Stimulated activated CD8-positive, alpha-beta memory T cell treated with anti-CD3 and anti-CD28 coated beads, Interleukin-7, amount 100 ng/mL, for 24 hours (primary cell): ENCODE results near the gene PAX8.

Source experiments
- DNase-seq: peaks from one replicate; pipeline ENCODE4 v3.0.0-alpha.2; 2020; ENCODE audit warnings: low read depth

The PAX8 gene

DNA sequence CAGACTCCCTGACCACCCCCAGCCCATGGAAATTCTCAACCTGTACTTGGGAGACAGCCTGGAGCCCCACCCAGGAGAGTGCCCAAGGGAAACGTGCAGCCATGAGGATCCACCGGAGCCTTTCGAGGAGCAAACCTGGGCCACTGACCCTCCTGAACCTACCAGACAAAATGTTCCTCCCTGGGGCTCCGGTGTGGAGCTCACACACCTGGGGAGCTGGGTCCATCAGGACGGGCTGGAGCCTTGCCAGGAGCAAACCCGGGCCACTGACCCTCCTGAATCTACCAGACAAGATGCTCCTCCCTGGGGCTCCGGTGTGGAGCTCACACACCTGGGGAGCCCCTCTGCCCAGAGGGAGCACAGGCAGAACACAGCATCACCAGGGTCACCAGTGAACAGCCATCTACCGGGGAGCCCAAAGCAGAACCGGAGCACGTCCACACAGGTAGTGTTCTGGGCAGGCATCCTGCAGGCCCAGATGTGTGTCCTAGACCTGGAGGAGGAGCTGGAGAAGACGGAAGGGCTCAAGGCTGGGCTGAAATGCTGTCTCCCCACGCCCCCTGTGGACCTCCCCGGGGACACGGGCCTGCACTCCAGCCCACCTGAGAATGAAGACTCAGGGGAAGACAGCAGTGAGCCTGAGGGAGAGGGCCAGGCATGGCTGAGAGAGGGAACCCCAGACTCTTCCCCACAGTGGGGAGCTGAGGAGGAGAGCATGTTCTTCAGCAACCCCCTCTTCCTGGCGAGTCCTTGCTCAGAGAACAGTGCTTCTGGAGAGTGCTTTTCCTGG, 96.1 kb downstream of the PAX8 start:
- no peak for DNase-seq

DNA sequence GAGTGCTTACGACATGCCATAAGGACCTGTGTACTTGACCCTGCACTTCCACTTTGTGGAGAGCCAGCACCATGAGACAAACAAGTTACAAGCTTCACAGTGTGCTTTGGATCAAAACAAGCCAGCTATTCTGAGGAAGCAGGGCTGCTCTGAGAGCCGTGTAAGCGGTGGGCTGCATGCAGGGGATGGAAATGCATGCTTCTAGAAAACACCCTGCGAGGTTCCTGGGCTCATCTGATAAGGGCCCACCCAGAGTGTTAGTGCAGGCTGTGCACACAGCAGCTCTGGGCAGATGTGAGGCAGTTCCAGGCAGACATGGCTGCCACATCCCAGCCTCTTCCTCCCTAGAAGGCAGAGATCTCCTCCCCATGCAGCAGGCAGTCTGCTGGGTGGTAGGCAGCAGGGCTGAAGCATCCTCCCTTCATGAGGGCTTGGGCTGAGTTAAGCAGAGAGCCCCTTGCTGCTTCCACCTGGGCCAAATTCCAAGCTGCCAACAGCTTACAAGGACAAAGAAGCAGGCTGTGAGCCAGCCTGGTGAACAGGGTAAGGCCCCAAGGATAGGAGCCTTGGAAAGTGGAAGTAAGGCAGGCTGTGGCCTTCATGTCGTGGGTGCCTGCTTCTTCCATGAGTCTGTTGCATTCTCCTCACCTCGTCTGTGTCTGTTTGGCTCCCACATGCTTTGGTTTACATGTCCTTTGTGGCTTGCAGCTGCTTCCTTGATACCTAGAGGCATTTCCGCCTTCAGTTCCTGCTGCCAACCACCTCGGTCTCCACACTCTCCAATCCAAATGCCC, 97.3 kb downstream of the PAX8 start:
- DNase-seq: no peak

DNA sequence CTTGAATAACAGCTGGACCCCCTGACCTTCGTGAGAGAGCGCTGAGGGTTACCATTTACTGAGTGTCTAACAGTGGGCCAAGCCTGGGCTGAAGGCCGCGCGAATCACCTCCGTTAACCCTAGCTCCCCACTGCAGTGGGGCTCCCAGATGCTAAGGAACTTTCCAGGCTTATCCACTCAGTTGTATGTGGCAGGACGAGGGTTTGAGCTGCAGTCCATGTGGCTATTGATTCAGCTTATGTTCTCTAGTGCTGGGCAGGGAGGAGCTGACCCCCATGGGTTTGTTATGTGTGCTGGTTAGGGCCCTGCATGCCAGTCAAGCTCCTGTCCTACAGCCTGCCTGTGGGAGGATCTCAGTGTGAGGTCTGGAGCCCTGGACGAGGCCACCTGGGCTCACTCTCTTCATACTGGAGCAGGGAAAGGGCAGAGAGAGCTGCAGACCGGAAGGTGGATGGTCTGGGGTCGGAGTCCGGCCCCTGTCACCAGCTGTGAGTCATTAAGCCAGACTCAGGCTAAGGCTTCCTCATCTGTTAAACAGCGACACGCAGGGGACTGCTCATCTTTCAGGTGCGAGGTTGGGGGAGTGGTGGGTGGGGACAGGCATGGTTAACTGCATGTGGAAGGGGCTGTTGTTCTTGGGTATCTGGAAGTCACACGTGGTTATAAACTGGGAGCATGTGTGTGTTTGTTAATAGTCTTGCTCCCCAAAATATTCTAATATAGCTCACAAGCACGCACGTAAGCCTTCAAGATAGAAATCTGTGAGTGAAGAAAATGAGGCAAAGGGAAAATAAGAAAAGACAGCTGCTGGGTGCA, 98.4 kb downstream of the PAX8 start:
- no peak for DNase-seq

DNA sequence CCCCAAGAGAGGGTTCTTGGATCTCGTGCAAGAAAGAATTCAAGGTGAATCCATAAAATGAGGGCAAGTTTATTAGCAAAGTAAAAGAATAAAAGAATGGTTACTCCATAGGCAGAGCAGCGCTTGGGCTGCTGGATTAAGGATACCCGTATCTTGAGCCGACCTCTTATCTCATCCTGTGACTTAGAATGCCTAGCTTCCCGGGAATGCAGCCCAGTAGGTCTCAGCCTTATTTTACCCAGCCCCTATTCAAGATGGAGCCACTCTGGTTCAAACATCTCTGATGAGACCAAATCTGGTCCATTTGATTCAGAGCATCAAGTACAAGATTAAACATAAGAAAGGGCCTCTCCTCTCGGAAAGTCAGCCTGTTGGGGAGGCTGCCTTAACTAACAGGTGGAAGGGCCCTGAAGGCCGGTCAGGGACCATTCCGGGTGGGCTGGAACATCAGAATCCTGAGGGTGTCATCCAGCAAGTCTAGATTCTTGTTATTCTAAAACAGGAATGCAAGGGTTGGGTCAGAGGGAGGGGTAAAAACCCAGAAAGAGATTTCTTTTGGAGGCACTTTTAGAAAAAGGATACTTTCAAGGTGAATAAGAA, 99.2 kb downstream of the PAX8 start:
- no peak for DNase-seq

DNA sequence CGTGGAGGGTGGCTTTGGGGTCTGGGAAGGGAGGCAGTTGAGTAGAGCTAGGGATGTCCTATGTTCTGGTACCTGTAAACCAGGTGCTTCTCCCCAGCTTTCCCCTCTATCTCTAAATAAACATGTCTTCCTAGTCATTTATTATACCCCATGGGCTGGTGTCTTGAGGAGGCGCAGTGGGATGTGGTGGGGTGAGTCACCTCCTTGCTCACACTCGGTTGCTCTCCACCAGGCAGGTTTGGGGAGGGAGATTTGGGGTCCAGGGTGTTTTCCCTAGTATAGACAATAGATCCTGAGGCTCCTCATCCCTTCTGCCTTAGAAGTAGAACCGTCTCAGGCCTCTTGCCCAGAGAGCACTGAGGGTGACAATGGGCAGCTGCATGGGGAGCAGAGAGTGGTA, 99.8 kb downstream of the PAX8 start:
- no peak for DNase-seq

DNA sequence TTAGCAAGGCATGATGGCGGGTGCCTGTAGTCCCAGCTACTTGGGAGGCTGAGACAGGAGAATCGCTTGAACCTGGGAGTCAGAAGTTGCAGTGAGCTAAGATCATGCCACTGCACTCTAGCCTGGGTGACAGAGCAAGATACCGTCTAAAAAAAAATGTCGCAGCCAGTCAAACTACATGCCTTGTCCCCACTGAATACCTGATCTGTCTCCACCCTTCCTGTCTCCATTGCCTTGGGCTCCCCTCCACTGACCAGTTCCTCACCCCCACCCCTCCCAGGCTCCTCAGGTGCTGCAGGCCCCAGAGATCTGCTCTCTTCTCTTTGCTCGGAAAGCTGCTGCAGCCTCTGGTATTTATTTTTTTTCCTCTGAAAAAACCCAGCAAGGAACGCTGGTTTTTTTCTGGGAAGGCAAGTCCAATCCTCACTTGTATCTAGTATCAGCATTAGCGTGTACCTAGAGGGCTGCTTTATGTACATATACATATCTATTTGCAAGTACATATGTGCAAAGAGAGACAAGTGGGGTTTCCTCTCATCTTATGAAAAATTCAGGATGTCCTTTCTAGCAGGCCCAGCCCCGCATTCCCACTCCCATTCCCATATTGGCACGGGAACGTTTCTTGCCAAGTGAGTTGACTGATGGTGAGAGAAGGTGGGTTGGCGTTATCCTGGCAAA, 100.5 kb downstream of the PAX8 start:
- no peak for DNase-seq

DNA sequence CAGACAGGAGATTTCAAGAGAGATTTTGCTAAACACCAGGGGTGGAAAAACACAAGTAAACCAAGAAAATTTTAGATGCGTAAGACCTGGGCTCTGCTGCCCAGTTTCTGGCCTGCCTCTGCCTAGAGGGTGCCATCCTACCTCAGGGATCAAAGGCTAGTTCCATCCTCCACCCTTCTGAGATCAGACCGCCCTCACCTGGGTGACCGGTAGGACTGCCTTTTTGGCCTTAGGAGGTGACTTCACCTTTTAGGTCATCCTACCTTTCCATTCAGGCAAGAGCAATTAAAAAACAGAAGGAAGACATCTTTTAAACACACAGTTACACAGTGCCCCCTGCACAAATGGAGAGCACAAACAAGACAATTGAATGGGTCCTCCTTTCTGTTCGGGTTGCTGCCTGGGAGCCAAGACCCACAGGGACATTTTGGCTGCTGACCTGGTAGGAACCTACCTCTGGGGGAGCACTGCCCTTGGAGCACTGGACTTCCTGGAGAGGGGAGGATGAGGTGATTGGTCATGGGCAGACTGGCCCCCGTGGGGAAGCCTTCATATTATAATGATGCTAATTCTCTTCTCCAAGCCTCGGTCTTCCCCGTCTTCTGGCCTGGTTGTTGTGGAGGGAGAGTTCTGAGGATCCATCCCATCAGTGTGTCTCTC, 101.9 kb downstream of the PAX8 start:
- no peak for DNase-seq

DNA sequence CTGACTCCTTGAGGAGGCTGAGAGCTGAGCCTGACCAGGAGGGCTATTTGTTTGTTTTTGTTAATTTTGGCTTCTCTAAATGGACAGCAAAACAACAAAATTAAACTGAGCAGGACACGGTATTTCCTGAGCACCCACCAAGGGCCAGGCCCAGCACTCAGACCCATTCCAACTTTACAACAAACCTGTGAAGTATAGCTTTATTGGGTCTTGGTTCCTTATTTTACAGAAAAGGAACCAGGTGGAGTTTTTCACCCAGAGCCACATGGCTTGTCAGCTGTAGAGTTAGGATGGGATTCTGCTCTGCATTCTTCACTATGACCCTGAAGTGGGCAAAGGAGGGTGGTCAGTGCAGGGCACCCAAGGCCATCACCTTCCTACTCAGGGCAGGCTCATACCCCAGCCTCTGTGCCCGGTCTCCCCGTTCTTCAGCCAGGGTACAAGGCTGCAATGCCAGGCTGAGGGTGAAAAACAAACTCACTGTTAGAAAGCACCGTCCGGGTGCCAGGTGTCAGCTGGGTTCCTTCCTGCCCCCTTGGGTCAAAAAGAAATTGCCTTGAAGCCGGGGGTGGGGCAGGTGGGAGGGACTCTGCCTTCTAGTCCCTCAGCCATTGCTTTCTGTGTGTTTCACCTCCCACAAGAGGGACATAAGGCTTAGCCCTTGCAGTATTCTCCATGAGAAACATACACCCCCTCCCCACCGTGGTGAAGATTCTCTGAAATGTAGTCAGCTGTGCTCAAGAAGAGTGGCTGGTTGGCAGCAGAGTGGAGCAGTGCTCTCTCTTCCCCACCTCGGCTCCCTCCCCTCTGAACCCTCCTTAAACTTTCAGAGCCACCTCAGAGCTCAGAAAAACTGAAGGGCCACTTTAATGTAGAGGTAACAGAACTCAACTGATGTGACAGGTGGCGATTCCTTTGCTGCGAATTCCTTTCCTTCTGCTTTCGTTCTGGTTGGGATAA, 102.7 kb downstream of the PAX8 start:
- DNase-seq: no peak

DNA sequence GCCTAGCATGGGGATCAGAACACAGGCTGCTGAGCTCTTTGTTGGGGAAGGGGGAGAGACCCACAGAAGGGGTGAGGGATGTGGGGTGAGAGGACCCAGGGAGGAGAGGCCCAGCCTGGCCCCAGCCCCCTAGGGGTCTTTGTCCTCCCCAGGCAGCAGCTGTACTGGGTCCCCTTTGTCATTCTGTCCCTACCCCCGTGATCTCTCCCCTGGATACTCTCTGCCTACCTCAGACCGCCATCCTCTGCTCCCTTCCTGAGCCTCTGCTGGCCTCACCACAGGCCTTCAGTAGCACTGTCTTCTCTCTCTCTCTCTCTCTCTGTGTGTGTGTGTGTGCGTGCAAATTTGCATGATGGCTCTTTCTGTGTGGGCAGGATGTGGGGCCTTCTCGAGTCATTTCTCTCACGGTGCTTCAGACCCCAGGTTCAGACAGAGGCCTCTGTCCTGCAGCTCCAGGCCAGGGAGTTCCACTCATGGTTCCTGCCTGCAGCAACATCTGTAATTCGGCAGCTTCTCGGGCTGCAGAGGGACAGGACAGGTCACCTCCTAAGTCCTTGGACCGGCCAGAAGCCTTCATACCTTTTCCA, 103.6 kb downstream of the PAX8 start:
- DNase-seq: no peak

DNA sequence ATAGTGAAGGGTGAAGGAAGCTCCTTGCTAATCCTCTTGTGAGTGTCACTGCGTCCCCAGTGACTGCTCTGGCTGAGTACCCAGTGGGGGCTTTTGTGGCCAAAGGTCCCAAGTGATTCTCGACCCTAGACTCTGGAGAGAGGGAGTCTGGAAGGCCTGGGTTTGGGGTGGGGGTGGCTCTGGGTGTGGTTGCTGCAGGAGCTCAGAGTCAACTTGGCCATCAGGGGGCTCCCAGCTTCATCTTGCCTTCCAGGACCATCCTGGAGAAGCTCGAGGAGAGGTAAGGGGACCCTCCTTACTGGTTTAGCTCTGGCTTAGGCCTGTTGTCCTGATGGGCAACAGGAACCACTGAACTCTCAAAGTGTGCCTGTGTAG, 104.4 kb downstream of the PAX8 start:
- DNase-seq: no peak

DNA sequence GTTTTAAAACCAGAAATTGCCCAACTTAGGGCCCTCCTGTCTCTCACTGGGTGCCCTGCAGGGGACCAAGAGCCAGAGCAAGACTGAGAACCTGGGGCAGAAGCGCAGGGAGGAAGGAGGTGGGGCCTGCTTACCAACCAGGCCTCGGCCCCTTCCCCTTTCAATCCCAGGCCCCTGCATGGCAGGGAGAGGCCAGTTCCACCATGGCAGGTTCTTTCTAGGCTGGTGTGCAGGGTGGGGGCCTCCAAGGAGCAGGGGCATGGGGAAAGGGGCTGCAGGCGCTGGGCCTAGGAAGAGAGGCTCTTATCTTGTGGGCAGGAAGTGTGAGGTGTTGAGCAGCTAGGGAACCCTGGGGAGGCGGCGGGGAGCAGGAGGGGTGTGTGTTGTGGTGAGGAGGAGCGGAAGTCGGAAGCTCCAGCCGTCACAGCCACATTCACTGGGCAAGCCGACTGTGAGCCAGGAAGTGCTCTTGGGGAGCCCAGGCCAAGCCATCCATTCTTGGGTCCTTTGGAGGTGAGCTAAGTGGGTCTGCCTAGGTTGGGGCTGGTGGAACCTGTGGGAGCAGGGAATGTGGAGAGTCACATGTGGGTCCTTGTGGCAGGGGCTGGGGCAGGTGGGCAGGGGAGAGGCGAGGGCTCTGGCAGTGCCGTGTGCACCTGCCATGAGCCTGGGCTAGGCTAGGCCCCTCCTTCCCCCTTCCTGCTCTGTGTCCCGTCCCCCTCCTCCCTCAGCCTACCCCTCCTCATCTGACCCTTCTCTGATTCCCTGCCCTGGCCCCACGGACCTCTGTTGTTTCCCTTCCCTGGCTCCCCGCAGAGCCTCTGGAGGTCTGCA, 105.0 kb downstream of the PAX8 start, which contains the start of gene PSD4:
PSD4 (plus strand) TSS at position 430 of the 834 bp plus-strand sequence. CDS start 8,486 bp downstream, outside the sequence.
- DNase-seq: peak; percentile 65

DNA sequence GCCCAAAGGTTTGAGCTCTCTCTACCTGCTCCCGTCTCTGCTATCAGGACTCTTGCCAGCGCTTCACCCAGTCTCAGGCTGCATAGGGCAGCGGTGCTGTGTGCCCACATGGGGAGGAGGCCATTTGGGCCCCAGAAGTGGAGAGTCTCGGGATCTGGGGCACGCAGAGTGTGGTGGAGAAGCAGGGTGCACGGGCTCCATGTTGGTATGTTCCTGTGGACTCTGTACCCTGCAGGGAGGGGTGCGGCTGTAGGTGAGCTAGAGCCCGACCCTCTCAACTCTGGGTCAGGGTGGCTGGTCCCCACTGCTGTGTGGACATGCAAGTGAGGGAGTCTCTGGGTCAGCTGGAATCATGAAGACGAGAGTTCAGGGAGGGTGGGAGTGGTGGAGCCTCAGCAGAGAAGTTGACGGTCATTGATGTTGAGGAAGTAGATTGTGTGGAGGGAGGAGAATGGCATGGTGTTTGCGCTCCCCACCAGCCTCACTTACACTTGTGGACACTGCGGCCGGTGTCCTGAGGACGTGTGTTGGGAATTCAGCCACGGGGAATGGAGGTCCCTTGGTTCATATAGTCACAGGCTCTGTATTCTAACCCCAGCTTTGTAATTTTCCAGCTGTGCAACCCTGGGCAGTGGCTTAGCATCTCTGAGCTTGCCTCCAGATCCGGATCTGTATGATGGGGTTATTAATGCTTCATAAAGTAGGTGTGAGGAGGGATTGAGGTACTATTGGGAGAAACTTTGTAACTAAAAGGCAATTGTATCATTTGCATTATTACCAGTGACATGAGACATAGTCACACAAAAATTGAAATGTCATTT, 105.8 kb downstream of the PAX8 start:
- no peak for DNase-seq

DNA sequence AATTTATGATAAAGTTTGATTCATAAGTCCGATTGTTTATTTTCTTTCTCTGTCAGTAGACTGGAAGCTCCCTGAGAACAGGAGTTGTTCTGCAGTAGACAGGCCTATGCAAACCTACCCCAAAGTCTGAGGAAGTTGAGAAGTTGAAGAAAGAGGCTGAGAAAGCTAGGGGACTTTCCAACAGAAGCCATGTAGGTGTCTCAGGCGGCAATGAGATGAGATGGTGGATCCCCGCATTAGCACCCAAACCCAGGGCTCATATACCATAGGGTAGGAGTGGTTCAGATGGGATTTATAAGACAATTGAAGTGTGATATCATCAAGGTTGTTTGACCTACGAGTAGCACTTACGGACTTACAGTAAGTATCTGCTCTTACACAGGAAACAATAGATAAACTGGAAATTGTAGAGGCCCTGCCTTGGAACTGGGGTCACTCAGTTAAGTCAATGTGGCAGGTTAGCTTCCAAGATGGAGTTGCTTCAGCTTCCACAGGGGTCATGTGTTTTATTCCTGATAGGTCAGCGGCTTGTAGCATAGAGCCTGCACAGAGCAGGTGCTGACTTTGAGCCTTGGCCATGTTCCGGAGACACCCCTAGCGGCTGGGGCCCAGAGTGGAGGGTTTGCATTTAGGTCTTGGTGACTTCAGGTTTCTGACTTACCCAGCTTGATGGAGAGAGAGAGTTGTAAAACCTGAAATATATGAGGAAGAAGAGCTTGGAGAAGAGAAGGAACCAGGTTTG, 107.2 kb downstream of the PAX8 start:
- DNase-seq: no peak

DNA sequence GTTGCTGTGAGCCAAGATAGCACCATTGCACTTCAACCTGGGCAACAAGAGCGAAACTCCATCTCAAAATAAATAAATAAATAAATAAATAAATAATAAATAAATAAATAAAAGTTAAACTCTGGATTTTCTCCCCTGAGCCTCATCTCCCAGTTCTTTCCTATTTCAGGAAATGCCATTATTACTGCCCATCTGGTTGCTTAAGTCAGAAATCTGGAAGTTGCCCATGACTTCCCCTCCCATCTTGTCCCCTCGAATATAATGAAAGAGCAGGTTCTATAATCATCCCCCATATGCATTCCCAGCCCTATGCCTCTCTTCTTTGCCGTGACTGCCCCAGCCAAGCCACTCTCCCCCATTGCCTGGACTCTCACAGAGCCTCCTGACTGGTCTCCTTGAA, 109.1 kb downstream of the PAX8 start:
- no peak for DNase-seq

DNA sequence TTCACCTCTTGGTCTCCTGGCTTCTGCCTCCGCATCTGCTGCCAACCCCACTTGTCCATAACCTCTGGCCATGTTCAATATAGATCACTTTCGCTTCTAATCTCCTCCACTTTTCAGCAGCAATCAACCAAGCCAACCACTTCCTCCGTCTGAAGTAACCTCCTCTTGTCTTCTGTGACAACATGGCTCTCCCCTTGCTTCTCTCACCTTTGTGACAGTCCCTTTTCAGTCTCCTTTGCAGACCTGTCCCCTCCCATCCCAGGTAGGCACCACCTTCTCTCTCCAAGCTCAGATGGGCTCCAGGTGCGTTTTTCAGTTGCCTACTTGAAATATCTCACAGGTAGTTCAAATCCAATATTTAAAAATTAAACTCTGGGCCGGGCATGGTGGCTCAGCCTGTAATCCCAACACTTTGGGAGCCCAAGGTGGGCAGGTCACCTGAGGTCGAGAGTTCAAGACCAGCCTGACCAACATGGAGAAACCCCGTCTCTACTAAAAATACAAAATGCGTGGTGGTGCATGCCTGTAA, 109.7 kb downstream of the PAX8 start:
- no peak for DNase-seq

DNA sequence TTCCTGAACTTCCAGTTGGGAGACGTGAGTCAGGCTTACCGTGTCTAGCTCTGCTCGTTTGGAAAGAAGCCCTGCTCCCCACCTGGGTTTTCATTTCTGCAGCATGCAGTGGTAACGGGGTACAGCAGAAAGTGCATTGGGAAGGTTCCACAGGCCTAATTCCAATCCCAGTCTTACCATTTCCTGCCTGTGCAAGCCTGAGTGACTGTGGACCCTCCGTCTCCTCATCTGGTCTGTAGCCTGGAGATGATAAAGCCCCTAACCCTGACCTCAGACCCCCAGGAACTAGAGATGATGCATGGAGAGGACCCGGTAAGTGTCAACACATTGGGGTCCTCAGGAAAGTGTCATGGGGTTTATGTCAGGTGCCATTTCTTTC, 110.8 kb downstream of the PAX8 start:
- DNase-seq: no peak
